ACHN (cell line): ENCODE data around the gene LRG1.
"Not testable (repeated sequence)": the region's sequence is repeated elsewhere in the genome, so short reads cannot be mapped to it uniquely, and the experiment has no call there.

ENCODE experiments used
- DNase-seq: peaks from one replicate; pipeline ENCODE4 v3.0.0-alpha.2; 2015
- in situ Hi-C: cut with HindIII; loops from 2 replicates; pipeline ENCODE4 v1.10.0; 2017; ENCODE audit warnings: low sequenced_read_pairs, low pct_ligation_motif_present, low pct_unique_long_range_greater_than_20kb

The LRG1 gene

DNA sequence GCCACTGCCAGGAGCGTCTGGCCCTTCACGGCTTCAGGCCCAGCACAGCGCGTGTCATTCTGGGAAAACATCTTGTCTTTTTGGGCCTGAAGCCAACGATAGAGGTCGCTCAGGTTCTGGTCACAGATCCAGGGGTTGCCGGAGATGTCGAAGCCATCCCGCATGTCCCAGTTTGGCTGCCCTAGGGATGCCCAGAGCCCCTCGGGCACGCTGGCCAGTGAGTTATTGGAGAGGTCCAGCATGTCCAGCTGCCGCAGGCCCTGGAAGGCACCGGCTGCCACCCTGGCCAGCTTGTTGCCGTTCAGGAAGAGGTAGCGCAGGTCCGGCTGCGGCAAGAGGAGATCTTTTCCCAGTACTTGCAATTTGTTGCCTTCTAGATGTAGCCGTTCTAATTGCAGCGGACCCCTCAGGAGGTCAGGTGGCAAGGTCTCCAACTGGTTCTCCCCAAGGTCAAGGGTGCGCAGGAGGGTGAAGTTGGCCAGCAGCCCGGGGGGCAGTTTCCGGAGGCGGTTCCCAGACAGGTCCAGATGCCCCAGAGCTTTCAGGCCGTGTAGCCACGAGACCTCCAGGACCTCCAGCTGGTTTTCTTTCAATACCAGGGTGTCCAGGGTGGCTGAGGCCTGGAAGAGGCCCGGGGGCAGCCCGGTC, 1.8 kb downstream of the LRG1 start:
- no peak for DNase-seq
- in situ Hi-C loops, result no loop called here

DNA sequence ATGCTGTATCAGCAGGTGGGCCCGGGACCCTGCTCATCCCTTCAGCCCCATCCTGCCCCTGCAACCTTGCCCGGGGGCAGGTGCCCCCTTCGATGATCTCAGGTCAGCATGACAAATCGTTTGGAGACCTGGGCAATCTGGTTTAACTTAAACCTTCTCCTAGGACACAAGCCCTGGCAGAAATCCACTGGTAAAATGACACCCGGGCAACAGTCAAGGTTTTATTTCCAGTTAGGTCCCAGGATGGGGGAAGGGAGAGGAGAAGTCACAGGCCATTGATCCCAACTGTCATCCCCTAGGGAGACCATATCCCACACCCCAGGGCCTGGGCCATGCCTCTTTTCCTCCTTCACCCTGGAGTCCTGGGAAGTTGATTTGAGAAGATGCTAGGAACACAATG, 3.0 kb downstream of the LRG1 start:
- no peak for DNase-seq
- in situ Hi-C loops, result no loop called here

- DNase-seq, result peak; percentile 65
- in situ Hi-C loops, result no loop called here
These were observed 4.8 kb downstream of the LRG1 start, which contains the start of gene PLIN5 for GRCh38 chr19:4534836-4535658. TSS of gene PLIN5 (minus strand) at chr19:4535224. CDS start at chr19:4534074, 1,150 bp downstream.

DNA sequence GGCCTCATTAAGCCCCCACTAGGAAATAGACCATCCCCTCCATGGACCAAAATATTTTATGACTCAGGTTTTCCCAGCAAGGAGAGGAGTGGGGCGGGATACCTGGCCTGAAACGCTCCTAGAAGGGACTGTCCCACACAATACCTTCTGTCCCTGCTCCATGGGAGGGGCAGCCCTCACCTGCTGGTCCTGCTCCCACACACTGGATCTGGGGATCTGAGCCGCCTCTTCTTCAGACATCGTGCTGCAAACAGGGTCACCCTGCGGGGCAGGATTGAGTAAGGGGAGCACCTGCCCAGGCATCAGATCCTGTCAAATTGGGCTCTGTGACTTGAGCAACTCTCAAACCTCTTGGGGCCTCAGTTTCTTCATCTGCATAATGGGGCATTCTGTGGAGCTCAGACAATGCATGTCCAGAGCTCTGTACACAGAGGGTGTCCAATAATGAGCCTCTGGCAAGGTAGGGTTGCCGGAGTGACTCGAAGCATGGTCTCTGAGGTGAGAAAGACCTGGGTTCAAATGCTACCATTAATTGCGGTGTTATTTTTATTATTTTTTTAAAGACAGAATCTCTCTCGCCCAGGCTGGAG, 5.9 kb downstream of the LRG1 start:
- in situ Hi-C loops, result no loop called here
- no peak for DNase-seq

DNA sequence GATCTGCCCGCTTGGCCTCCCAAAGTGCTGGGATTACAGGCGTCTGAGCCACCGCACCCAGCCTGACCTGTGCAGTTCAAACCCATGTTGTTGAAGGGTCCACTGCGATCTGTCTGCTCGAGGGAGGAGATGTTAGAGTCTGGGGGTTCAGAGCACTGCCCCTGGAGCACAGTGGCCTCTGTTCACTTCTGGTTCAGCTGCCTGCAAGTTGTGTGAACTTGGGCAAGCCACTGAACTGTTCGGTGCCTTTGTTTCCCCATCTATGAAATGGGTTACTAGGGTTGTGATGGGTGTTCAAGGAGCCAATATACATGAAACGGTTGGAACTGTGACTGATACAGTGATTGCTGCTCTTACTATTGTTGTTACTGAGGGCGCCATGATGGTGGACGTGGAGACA, 6.5 kb downstream of the LRG1 start:
- DNase-seq, result no peak

GRCh38 chr19:4531562-4532165, 8.2 kb downstream of the LRG1 start:
- no peak for DNase-seq
- in situ Hi-C loops, result no loop called here

More for the DNA sequence above, 6.5 kb downstream of the LRG1 start:
- in situ Hi-C loops, result no loop called here

GRCh38 chr19:4529924-4530522, 9.8 kb downstream of the LRG1 start:
- in situ Hi-C loops, result no loop called here
- no peak for DNase-seq

- DNase-seq, result no peak
- in situ Hi-C loops, result no loop called here
These were observed 11.0 kb downstream of the LRG1 start for GRCh38 chr19:4528843-4529242.

DNA sequence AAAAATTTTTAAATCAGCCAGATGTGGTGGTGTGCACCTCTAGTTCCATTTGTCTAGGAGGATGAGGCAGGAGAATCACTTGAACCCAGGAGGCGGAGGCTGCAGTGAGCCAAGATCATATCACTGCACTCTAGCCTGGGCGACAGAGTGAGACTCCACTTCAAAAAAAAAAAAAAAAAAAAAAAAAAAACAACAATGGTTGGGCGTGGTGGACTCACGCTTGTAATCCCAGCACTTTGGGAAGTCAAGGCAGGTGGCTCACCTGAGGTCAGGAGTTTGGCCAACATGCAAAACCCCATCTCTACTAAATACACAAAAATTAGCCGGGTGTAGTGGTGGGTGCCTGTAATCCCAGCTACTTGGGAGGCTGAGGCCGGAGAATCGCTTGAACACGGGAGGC, 12.5 kb downstream of the LRG1 start:
- in situ Hi-C loops, DNase-seq: not testable (repeated sequence)

- no peak for DNase-seq
- in situ Hi-C loops, result no loop called here
These were observed 14.3 kb downstream of the LRG1 start for GRCh38 chr19:4525563-4526002.

GRCh38 chr19:4524808-4525562, 14.9 kb downstream of the LRG1 start:
- in situ Hi-C loops, result no loop called here
- DNase-seq, result peak; percentile 44

- DNase-seq, result peak; percentile 43
These were observed 16.3 kb downstream of the LRG1 start for GRCh38 chr19:4523306-4524110.

GRCh38 chr19:4522291-4523002, 17.4 kb downstream of the LRG1 start:
- in situ Hi-C loops, result no loop called here
- DNase-seq, result no peak

More at GRCh38 chr19:4523306-4524110, 16.3 kb downstream of the LRG1 start:
- in situ Hi-C loops, result no loop called here

DNA sequence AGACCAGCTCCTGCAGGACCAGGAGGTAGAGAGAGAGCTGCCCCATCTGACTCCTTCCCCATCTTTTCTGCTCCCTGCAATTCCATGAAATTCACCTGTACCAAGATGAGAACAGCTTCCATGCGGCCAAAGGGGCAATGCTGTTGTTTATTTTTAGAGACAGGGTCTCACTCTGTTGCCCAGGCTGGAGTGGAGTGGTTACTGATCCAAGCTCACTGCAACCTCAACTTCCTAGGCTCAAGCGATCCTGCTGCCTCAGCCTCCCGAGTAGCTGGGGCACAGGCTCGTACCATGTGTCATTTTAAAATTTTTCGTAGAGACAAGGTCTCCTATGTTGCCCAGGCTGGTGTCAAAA, 18.0 kb downstream of the LRG1 start:
- DNase-seq, result no peak
- in situ Hi-C loops, result no loop called here

- in situ Hi-C loops, result no loop called here
- no peak for DNase-seq
These were observed 18.5 kb downstream of the LRG1 start for GRCh38 chr19:4521170-4521887.

GRCh38 chr19:4519521-4520277, 20.1 kb downstream of the LRG1 start:
- in situ Hi-C loops, result no loop called here
- DNase-seq, result no peak
